HG02970 (cell line): ENCODE data around the gene TAF1D.
"Not testable (repeated sequence)": the region's sequence is repeated elsewhere in the genome, so short reads cannot be mapped to it uniquely, and the experiment has no call there.

Experiments
- ATAC-seq: cut with Tn5 transposase; IDR thresholded peaks from one replicate; pipeline ENCODE4 v1.9.1; 2021; ENCODE audit warnings: mild to moderate bottlenecking, moderate library complexity, moderate number of reproducible peaks; ENCODE audit not compliant: unreplicated experiment, low FRiP score

Gene TAF1D

DNA sequence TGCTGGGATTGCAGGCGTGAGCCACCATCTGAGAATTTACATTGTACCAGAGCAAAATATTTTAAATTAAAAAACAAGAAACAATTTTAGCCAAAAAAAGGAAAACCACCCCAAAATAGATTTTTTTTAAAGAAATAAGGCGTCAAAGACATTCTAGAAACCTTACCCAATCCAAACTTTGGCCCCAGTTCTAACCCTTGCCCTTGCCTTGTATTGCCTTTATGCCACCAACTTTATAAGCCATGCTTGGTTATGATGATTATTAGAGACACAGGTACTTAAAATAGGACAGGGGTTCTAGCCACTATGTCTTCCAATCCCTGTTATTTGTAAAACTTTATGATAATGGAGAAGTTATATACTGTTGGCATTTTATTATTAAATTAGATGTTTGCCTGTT, 11.9 kb upstream of the TAF1D start:
- ATAC-seq, result no peak

DNA sequence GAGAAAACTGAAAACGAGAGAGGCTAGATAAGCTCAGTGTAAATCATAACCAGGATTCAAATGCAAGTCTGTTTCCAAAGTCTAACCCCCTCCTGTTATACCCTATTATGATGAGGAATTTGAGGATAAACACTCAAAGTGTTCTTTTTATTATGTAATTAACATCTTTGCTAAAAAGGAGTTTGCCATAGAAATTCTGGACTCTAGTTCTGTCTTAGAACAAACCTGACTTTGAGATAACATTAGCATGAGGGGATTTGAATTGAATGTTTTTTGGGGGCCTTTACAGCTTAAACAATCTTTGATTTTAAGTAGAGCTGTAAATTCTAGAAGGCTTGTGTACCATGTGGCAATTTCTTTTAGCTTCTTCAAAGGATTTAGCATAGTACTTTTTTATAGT, 9.7 kb upstream of the TAF1D start:
- no peak for ATAC-seq

DNA sequence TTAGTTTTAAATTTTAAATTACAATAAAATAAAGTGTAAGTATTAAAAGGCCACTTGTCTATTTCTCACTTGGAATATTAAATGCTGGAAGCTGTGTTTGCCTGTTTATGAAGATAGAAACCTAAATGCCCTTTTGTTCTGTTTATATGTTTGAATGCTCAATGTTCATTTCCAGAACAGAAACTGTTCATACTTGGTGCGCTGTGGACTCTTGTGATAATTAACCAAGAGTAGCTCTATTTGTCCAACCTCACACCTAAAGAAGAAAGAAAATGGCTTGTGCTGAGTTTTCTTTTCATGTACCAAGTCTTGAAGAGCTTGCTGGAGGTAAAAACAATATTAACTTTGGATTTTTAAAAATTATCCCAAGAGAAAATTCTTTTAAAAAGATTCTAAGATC, 5.8 kb upstream of the TAF1D start:
- peak; percentile 62 for ATAC-seq

DNA sequence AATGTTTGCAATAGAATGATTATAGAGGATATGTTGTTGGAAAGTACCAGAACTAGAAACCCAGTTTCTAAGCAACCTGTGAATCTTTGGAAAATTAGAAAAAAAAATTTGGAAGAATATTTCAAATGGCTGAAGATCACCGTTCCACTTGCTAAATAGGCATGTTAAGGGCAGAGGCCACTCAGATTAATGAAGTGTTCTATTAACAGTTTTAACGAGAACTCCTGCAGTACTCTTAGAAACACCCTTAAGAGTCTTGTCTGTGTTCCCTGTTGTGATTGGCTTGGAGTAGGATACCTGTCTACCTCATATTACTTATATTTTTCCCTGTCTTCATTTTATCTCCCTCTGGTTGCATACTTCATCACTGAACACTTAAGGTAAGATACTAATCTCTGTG, 4.8 kb upstream of the TAF1D start:
- ATAC-seq, result no peak

DNA sequence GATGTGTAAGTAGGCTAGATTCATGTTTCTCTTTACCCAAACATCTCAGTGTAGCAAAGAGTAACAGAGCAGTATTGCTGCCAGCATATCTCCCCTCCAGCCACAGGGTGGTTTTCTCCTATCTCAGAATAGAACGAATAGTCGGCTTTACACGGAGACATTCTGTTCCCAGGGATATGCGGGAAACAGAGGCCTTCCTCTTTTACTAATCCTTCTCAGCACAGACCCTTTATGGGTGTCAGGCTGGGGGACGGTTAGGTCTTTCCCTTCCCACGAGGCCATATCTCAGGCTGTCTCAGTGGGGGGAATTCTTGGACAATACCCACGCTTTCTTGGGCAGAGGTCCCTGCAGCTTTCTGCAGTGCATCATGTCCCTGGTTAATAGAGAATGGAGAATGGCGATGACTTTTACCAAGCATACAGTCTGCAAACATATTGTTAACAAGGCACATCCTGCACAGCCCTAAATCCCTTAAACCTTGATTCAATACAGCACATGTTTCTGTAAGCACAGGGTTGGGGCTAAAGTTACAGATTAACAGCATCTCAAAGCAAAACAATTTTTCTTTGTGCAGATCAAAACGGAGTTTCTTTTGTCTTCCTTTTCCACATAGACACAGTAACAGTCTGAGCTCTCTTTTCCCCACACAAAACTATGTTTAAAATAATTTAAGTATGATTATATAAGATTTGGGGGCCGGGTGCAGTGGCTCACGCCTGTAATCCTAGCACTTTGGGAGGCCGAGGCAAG, 3.9 kb upstream of the TAF1D start:
- not testable (repeated sequence) for ATAC-seq

DNA sequence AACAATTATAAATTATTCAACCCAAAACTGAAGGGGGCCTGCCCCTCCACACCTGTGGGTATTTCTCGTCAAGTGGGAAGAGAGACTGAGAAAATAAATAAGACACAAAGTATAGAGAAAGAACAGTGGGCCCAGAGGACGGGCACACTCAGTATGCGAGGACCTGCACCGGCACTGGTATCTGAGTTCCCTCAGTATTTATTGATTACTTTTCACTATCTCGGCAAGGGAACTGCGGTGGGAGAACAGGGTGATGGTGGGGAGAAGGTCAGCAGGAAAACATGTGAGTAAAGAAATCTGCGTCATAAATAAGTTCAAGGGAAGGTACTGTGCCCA, 3.3 kb upstream of the TAF1D start:
- no peak for ATAC-seq

DNA sequence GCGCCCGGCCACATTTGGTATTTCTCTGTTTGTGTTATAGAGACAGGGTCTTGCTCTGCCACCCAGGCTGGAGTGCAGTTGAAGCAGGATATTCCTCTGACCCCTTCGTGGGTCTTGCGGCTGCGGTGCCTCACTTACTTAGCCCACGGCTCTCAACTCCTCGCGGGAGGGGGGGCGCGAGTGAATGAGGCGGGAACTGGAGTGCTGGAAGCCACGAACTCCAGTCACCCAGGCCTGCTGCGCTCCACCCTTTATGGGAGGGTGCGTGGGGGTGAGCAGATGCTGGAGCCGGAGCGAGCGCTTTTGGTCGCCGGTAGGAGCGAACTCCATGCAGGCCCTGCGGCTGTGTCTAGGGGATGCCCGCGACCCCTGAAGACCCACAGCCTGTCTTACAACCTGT, 2.0 kb upstream of the TAF1D start:
- ATAC-seq, result no peak

DNA sequence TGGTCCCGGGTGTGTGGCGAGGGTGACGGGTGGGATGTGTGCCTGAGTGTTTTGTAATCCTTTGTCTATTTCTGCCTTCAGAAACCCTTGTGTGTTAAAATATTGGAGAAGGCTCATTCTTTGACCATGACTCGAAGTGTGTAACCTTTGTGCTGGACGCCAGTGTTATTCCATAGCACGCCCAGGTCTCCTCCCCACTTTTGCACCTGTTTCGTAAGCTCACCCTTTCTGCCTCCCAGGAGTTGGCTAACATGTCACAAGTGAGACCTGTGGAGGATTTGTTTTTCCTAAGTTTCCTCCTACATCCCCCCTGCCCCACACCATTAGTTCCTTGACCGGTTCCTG, 559 bp upstream of the TAF1D start:
- ATAC-seq, result no peak

DNA sequence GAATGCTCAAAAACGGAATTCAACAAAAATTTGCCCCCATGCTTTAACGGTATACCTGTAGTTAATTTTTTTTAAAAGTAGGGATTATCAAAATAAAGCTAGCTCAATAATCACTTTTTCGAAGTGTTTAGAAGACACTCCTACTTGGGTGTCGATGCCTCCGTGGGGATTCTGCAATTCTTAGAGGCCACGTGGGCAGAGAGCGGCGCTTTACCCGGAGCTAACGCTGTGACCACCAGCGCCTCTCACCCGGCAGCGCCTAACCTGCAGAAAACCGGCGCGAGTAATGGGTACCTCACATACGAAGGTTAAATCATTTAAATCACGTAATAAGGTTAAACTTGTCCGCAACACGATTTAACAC, 583 bp downstream of the TAF1D start:
- ATAC-seq, result no peak

DNA sequence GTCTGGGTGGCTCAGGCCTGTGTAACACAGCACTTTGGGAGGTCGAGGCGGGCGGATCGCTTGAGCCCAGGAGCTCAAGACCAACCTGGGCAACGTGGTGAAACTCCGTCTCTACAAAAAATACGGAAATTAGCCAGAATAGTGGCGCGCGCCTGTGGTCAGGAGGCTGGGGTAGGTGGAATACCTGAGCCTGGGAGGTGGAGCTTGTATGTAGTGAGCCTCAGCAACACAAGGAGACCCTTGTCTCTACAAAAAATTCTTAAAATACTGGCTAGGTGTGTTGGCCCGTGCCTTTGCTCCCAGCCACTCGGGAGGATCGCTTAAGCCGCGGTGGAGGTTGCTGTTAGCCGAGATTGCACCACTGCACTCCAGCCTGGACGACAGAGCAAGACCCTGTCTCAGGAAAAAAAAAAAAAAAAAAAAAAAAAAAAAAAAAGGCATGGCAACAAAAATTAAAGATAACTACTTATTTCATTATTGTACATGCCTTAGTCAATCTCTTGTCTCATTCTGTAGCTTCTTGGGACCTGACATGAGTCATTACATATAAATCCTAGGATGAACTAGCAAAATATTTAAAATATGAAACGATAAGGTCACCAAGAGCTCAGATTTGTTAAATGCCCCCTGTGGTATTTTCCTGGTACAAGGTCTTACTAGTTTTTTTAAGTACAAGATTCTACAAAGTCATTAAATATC, 1.1 kb downstream of the TAF1D start:
- ATAC-seq, result no peak

DNA sequence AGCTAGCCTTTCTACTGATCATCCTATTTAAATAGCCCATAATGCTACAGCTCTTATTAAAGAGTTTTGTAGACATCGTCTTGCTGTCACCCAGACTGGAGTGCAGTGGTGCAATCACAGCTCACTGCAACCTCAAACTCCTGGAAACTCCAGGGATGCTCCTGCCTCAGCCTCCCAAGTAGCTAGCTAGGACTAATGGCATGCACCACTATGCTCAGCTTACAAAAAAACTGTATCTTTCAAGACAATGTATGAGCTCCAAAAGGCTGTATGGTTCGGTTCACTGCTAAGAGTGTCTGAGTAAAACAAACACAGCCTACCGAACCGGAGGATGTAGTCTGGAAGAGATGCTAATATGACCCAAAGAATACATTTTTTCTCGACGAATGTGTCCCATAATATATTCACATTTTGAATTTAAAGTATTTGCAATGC, 2.6 kb downstream of the TAF1D start:
- ATAC-seq, result no peak

DNA sequence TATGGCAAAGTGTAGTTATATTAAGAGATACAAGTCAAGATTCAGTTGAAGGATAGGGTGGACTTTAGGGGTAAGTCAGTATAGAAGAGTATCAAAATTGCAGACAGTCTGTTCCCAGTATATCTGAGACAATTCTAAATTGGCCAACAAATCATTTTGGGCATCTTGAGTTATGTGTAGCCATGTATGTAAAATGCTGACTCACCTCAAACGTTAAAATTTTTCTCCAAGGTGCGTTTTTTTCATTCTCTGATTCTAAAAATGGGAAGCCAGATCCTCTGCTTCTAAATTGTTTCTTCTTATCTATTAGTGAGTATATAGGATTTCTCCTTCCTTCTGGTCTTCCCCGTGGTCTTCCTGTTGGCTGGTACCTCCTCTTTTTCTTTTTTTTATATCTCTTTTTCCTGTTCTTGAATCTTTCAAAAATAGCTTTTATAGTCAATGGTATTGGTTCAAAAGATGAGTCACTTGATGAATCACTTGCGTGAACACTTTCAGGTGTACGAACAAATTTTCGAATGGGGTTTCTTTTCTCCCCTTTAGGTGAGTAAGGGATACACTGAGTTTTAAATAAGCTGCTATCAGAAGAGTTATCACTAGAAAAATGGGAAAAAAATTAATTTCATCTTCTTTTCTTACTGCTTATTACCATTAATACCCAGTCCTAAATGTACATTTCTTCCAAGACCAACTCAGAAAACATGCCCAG, 3.2 kb downstream of the TAF1D start:
- ATAC-seq, result no peak

DNA sequence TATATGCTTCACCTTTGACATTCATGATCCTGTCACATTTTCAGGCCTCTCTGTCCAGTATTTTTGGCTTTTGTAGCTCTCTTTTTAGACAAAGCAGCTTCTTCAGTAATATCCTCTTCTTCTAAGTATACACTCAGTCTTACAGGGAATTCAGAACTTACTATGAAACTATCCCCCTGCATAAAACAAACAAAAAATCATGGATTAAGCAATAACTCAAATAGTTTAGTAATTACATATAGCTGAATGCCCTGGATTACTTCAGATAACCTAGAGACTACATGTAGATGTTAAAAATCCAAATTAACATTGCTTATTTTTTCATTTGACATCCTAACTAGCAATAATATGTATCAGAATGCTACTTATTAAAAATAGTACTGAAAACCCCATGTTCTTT, 5.2 kb downstream of the TAF1D start:
- ATAC-seq, result no peak

DNA sequence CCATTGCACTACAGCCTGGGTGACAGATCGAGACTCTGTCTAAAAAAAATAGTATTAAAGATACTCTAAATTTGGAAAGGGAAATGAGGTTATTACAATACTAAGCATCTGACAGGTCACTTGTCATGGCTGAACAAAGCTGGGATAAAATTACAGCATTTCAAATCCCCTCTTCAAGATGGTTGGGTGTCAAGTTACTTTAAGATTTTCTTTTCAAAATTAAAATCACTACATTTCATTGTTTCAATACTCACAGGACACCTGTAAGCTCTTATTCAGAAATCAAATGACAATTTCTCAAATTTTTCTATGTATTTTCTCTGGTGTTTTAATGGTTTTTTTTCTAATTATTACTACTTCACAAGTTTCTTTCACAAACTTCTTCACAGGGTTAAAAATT, 5.7 kb downstream of the TAF1D start:
- ATAC-seq, result no peak

DNA sequence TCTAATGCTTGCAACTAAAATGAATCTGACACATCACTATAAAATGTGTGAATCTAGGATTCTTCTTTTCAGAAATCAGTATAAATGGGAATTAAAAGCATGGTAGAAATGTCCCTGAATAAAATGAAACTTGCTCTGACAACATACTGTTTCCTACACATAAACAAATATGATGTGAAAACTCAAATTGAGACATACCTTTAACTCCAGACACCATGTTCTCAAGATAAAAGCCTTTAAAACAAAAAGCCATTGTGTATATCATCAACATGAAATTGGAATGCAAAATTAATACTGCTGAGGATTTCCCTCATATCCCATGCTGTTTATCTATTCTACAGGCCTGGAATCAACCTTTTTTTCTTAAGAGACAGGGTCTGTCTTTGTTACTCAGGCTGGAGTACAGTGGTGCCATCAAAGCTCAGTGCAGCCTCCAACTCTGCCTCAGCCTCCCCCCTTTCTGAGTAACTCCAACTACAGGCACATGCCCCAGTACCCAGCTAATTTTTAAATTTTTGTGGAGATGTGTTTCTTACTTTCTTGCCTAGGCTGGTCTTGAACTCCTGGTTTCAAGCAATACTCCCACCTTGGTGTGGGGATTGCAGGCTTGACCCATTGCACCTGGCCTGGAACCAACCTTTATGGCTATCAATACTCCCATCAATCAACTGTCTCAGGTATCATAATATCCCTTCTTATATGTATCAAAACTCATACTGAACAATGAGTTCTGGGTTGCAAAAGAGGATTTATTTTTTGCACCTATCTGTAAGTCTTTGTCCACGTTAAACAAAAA, 6.7 kb downstream of the TAF1D start:
- ATAC-seq, result no peak

DNA sequence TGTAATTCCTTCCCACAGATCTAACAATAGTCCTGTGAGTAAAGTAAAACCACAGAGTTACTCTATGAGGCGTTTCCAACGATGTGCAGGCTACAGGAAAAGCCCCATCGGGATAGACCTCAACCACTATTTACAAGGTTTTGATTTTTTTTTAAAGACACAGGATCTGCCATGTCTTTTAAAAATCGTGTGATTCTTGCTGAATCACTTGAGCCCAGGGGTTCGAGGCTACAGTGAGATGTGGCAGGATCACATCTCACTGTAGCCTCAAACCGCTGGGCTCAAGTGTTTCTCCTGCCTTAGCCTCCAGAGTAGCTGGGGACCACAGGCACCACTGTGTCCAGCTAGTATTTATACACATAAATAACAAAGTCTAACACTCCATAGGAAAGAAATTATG, 7.8 kb downstream of the TAF1D start:
- no peak for ATAC-seq

DNA sequence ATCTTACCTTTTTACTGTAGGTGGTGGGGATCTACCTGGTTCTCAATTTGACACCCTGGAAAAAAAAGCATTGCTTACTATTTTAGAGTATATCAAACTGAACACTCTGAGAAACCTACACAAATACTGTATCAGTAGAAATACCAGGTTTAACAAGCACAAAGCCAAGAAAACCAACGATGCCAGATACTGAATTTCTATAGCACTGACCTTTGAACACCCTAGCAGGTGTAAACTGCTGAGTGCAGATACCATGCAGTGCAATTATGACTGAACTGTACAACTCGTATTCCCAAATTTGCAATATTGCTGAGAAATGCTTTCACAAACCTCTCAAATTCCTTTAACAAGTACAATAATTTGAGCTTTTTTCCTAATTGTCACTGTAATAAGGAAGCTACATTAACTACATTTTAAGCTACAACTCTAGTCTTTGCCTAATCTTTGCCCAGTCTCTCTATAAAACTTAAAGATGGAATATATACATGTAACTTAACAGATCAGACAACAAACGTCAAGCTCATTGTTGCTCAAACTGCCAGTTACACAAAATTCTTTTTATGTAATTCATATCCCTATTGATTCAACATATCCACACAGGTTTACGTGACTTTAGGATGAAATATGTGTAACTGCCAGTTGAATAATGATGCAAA, 8.9 kb downstream of the TAF1D start:
- ATAC-seq, result no peak

DNA sequence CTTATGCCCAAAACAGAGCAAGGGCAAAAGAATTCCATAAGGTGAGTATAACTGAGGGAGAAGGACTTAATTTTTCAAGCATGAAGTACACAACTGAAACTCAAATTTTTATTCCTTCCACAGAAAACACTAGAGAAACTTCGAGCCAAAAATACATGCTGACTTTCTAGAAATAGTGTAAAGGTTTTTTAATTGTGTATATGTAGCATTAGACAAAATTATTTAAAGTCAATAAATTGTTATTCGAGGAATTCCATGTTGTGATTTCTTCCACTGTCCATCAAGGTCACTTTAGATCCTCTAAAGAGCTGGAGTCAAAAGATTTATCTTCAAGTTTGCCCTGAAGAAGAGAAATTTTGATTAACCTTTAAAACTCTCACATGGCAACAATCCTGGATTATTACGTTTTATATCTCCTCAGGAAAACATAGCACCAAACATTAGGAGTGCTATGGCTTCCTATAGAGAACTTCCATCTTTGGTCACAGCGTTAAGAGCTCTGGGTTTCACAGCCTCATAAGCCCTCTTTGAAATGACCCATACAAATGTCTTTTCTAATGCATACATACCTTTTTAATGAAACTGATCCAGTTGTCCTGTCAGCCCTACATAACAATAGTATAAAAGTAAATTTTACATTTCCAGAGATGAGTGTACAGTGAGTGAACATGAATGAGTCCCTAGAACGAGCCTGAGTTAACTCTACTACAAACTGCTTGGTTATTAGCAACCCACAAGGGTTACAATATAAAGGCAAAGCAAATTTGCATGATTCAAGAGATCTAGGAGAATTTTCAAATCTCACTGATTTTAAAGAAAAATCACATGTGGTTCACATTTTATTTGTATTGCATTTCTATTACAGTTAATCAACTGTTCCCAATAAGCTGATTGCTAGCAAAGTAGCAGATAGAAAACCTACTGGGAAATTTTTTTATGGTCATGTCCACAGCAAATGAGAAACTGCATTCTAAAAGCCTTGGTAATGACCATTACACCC, 10.9 kb downstream of the TAF1D start:
- no peak for ATAC-seq

DNA sequence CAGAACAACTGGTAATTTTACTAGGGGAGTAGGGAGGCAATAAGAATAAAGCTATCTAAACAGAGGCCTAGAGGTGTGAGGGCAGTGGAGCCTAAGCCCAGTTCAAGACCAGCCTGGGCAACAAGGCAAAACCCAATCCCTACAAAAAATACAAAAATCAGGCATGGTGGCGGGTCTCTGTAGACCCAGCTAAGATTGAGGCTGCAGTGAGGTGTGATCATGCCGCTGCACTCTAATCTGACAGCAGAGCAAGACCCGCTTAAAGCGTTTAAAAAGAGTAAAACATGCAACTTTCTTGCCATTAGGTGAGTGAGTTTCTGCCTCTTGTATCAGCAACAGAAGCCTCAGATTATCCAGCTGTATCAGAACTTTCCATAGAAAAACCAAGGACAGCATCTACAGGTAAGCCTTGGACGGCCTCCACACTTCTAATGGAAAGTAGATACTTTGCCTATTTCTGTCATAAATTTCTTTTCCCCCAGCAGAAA, 12.1 kb downstream of the TAF1D start:
- ATAC-seq, result no peak
